Articular chondrocyte of knee joint (primary cell): ENCODE measurements around the gene TMEM35A. TPM values are rescaled to one million over a fixed set of nuclear protein-coding genes. Genes with fewer than 3 reads are reported as not detected.

Source experiments
- total RNA-seq: library from RNA; depleted of rRNA; stranded (reverse); fragments of >200 nt; gene quantifications from 2 replicates; pipeline ENCODE4 v1.2.3, GENCODE V29; 2012

Gene TMEM35A
- 0.52 and 0.86 TPM in 2 replicates for total RNA-seq

GRCh38 chrX:101078716-101079598, at the start of gene TMEM35A:
TMEM35A (plus strand) TSS chrX:101078879; CDS start chrX:101079003, 124 bp downstream.

GRCh38 chrX:101051549-101052302, 27.0 kb upstream of the TMEM35A start, which contains the start of gene TRMT2B:
TRMT2B (minus strand) TSS chrX:101052111; CDS start chrX:101042289, 9,822 bp downstream.

GRCh38 chrX:101097546-101098453, 19.1 kb downstream of the TMEM35A start, which contains the start of gene CENPI:
CENPI (plus strand) TSS chrX:101098204; CDS start chrX:101101071, 2,867 bp downstream.

Other genes with a start within 250 kb of the TMEM35A start
- gene NOX1, start 204.5 kb upstream of the TMEM35A start, total RNA-seq: not detected in 2 replicates
- 0.11 TPM in 1 of 2 replicates, not detected in the other for gene XKRX, start 150.0 kb upstream of the TMEM35A start, total RNA-seq
- not detected in 2 replicates for gene ARL13A, start 109.2 kb upstream of the TMEM35A start, total RNA-seq
- 15.0 and 16.6 TPM in 2 replicates for gene TRMT2B, start 26.8 kb upstream of the TMEM35A start, total RNA-seq
- gene CENPI, start 19.3 kb downstream of the TMEM35A start, total RNA-seq: 8.5 and 13.0 TPM in 2 replicates
- gene DRP2, start 140.9 kb downstream of the TMEM35A start, total RNA-seq: 0.13 and 0.22 TPM in 2 replicates
- 0.22 and 0.26 TPM in 2 replicates for gene TAF7L, start 212.5 kb downstream of the TMEM35A start, total RNA-seq